H9 (cell line): ENCODE results near the gene C1orf146. TPM values are rescaled to one million over a fixed set of nuclear protein-coding genes. Genes with fewer than 3 reads are reported as not detected.

Experiments
- DNase-seq: peaks from one replicate; pipeline ENCODE4 v3.0.0-alpha.2; 2017
- H2AFZ ChIP-seq: one replicate; pipeline ENCODE4 v1.6.1; 2013; ENCODE audit warnings: mild to moderate bottlenecking, low read length, control low read depth, moderate library complexity
- H2AK5ac ChIP-seq: 2 replicates; pipeline ENCODE4 v1.6.1; 2013; ENCODE audit warnings: low read length, control low read depth, mixed read lengths; ENCODE audit not compliant: insufficient read length
- H2BK120ac ChIP-seq: one replicate; pipeline ENCODE4 v1.6.1; 2013; ENCODE audit warnings: low read depth, mild to moderate bottlenecking, low read length, control low read depth, inconsistent platforms; ENCODE audit not compliant: poor library complexity, severe bottlenecking
- H2BK12ac ChIP-seq: 2 replicates; pipeline ENCODE4 v1.6.1; 2013; ENCODE audit warnings: low read length, control low read depth, mixed read lengths, low read depth; ENCODE audit not compliant: insufficient read length
- H2BK15ac ChIP-seq: 2 replicates; pipeline ENCODE4 v1.6.1; 2013; ENCODE audit warnings: low read depth, low read length, control low read depth
- H2BK20ac ChIP-seq: one replicate; pipeline ENCODE4 v1.6.1; 2013; ENCODE audit warnings: low read depth, mild to moderate bottlenecking, low read length, control low read depth, inconsistent platforms; ENCODE audit not compliant: poor library complexity, severe bottlenecking
- H2BK5ac ChIP-seq: 2 replicates; pipeline ENCODE4 v1.6.1; 2013; ENCODE audit warnings: low read length, control low read depth, mixed read lengths; ENCODE audit not compliant: insufficient read length
- H3K14ac ChIP-seq: 2 replicates; pipeline ENCODE4 v1.6.1; 2013; ENCODE audit warnings: low read length, control low read depth; ENCODE audit not compliant: insufficient read depth
- H3K18ac ChIP-seq: 2 replicates; pipeline ENCODE4 v1.6.1; 2013; ENCODE audit warnings: low read depth, mild to moderate bottlenecking, mixed read lengths, low read length, control low read depth; ENCODE audit not compliant: insufficient read length
- H3K23ac ChIP-seq: 2 replicates; pipeline ENCODE4 v1.6.1; 2013; ENCODE audit warnings: low read length, control low read depth, mixed read lengths, low read depth; ENCODE audit not compliant: insufficient read length
- H3K23me2 ChIP-seq: 2 replicates; pipeline ENCODE4 v1.6.1; 2013; ENCODE audit warnings: low read depth, mild to moderate bottlenecking, mixed read lengths, low read length, control low read depth; ENCODE audit not compliant: insufficient read length, poor library complexity, severe bottlenecking
- H3K27ac ChIP-seq: 2 replicates; pipeline ENCODE4 v1.5.1; 2013; ENCODE audit warnings: low read length, control low read depth, mixed read lengths, low read depth; ENCODE audit not compliant: insufficient read length
- H3K27me3 ChIP-seq: 2 replicates; pipeline ENCODE4 v1.6.1; 2013; ENCODE audit warnings: low read length, control low read depth, inconsistent platforms; ENCODE audit not compliant: insufficient read depth
- H3K4ac ChIP-seq: 2 replicates; pipeline ENCODE4 v1.6.1; 2013; ENCODE audit warnings: low read depth, mild to moderate bottlenecking, control low read depth, inconsistent platforms, low read length, moderate library complexity
- H3K4me1 ChIP-seq: 2 replicates; pipeline ENCODE4 v1.6.1; 2013; ENCODE audit warnings: low read length, control low read depth, inconsistent platforms; ENCODE audit not compliant: insufficient read depth
- H3K4me2 ChIP-seq: 2 replicates; pipeline ENCODE4 v1.6.1; 2013; ENCODE audit warnings: low read length, control low read depth, mixed read lengths; ENCODE audit not compliant: insufficient read length, insufficient read depth
- H3K56ac ChIP-seq: 2 replicates; pipeline ENCODE4 v1.6.1; 2013; ENCODE audit warnings: low read depth, mild to moderate bottlenecking, mixed read lengths, low read length, control low read depth; ENCODE audit not compliant: insufficient read length
- H3K79me1 ChIP-seq: 2 replicates; pipeline ENCODE4 v1.6.1; 2013; ENCODE audit warnings: low read depth, mild to moderate bottlenecking, moderate library complexity, low read length, control low read depth, inconsistent platforms; ENCODE audit not compliant: insufficient read depth, poor library complexity, severe bottlenecking
- H3K79me2 ChIP-seq: 2 replicates; pipeline ENCODE4 v1.6.1; 2013; ENCODE audit warnings: low read length, control low read depth, inconsistent platforms; ENCODE audit not compliant: insufficient read depth
- H3K9ac ChIP-seq: 2 replicates; pipeline ENCODE4 v1.6.1; 2013; ENCODE audit warnings: low read length, control low read depth, mixed read lengths; ENCODE audit not compliant: insufficient read length; ENCODE audit errors: extremely low read depth
- H3K9me3 ChIP-seq: one replicate; pipeline ENCODE4 v1.6.1; 2013; ENCODE audit warnings: low read depth, low read length, inconsistent platforms; ENCODE audit not compliant: control insufficient read depth
- H3T11ph ChIP-seq: one replicate; pipeline ENCODE4 v1.6.1; 2013; ENCODE audit warnings: mild to moderate bottlenecking, low read length, control low read depth, inconsistent platforms
- H4K20me1 ChIP-seq: one replicate; pipeline ENCODE4 v1.6.1; 2013; ENCODE audit not compliant: control insufficient read depth, insufficient read length, insufficient read depth
- H4K5ac ChIP-seq: 2 replicates; pipeline ENCODE4 v1.6.1; 2013; ENCODE audit warnings: low read depth, mild to moderate bottlenecking, mixed read lengths, low read length, control low read depth; ENCODE audit not compliant: insufficient read length
- H4K8ac ChIP-seq: replicated peaks from 2 replicates; pipeline ENCODE4 v1.6.1; 2013; ENCODE audit warnings: low read length, control low read depth, mixed read lengths, low read depth; ENCODE audit not compliant: insufficient read length
- H4K91ac ChIP-seq: 2 replicates; pipeline ENCODE4 v1.6.1; 2013; ENCODE audit warnings: low read depth, mild to moderate bottlenecking, moderate library complexity, mixed read lengths, low read length, control low read depth; ENCODE audit not compliant: insufficient read length
- H3K27ac Mint-ChIP-seq, 3 experiments: 2 replicates in 2 of 3; 3 replicates in 1 of 3; pipeline ENCODE4 v1.8.0; 2020 to 2021; ENCODE audit warnings: mixed read lengths in 3 of 3, mild to moderate bottlenecking in 1 of 3, moderate library complexity in 1 of 3
- H3K27me3 Mint-ChIP-seq: 2 replicates; pipeline ENCODE4 v1.8.0; 2021; ENCODE audit warnings: low read depth, mild to moderate bottlenecking, moderate library complexity, mixed read lengths
- H3K36me3 Mint-ChIP-seq, 3 experiments: 2 replicates in 2 of 3; 3 replicates in 1 of 3; pipeline ENCODE4 v1.8.0; 2020 to 2021; ENCODE audit warnings: low read depth in 3 of 3, mixed read lengths in 3 of 3; ENCODE audit not compliant: insufficient read depth in 1 of 3
- H3K4me1 Mint-ChIP-seq, 2 experiments: 2 replicates each; pipeline ENCODE4 v1.8.0; 2020; ENCODE audit warnings: mixed read lengths in 2 of 2
- H3K4me3 Mint-ChIP-seq, 2 experiments: 2 replicates in 1 of 2; 3 replicates in 1 of 2; pipeline ENCODE4 v1.8.0; 2020 to 2021; ENCODE audit warnings: mild to moderate bottlenecking in 2 of 2, mixed read lengths in 2 of 2, moderate library complexity in 1 of 2
- H3K9me3 Mint-ChIP-seq, 2 experiments: 2 replicates in 1 of 2; 3 replicates in 1 of 2; pipeline ENCODE4 v1.8.0; 2020; ENCODE audit warnings: mild to moderate bottlenecking in 2 of 2, mixed read lengths in 2 of 2, moderate library complexity in 1 of 2
- WGBS: extraction: QIAGEN DNeasy Blood & Tissue Kit; methylation state at CpG from one replicate; pipeline ENCODE4 v1.1.7; 2013; ENCODE audit warnings: missing lambda C conversion rate, low lambda C conversion rate, mixed read lengths; ENCODE audit not compliant: insufficient read length; ENCODE audit errors: extremely low coverage; 5-methylcytosine and 5-hydroxymethylcytosine counted together
- total RNA-seq: library from RNA; stranded (reverse); gene quantifications from 2 replicates; pipeline ENCODE4 v1.2.1, GENCODE V29; 2021
- TF ChIP-seq, protein P1 (sequence below): fragments of 200-600 bp; sonication (generic); conservative IDR thresholded peaks from 3 replicates; pipeline ENCODE4 v1.8.0; 2021; ENCODE audit warnings: antibody characterized with exemption, mild to moderate bottlenecking

The C1orf146 gene
- total RNA-seq, 1 experiment from 2014 or later = not detected

DNA sequence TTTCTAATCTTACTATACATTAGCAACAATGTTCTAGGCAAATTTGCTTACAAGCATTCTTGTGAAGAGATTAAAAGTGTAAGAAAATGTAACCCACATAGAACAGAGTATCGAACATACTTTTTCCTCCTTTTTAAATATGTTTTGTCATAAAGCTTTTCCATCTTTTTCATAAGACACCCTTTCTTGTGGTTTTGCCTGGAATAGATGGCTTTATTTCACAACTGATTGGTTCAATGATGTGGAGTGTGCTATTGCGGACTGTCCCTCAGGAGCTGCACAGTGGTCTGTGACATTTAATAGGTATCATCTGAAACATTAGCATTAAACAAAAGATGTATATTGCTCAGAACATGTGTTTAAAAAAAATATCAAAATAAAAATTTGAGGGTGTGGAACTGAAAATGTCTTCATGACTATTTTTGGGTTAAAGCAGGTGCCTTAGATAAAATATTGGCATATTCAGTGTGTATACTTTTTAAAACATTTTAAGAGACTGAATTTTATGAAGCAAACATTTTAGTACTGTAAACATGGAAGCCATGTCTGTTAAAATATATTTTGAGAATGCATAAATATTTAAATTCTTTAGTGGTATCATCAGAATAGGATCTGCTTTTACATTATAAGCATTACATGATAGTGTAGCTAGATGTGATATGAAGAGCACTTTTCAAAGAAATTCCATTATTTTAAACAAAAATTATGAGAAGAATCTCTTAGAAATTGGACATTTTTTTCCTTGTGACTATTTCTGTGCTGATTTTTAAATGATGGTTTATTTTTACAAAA is 48.3 kb upstream of the C1orf146 start:
- H3K27me3 Mint-ChIP-seq = no peaks in the 10 kb centered on the region
- no peak overlapping the region for H3K56ac ChIP-seq

More for the DNA sequence above, 48.3 kb upstream of the C1orf146 start:
- H3K27ac ChIP-seq = no peak overlapping the region
- H2BK20ac ChIP-seq = no peak overlapping the region
- no peak overlapping the region for H3K23ac ChIP-seq
- no peak overlapping the region for H3K4ac ChIP-seq
- H3K14ac ChIP-seq = no peak overlapping the region
- no peak overlapping the region for H4K8ac ChIP-seq
- no peak overlapping the region for H2BK15ac ChIP-seq
- Mint-ChIP-seq H3K4me3 (no peak overlapping the region), H3K36me3 (no peaks in the 10 kb centered on the region), H3K4me1 (peaks cover 8% of the 10 kb centered on the region in 2 experiments; a peak in 2 of 4 replicates), H3K27ac (no peak overlapping the region), H3K9me3 (no peaks in the 10 kb centered on the region)
- H3K27me3 ChIP-seq = no peaks in the 10 kb centered on the region
- WGBS = no CpG with 5 or more reads among the region's 2 CpGs
- no peak overlapping the region for H4K91ac ChIP-seq
- no peaks in the 10 kb centered on the region for H3K79me2 ChIP-seq
- no peak overlapping the region for H3K18ac ChIP-seq
- no peak overlapping the region for H2AK5ac ChIP-seq
- no peak overlapping the region for H2AFZ ChIP-seq
- no peak overlapping the region for H2BK120ac ChIP-seq
- no peaks in the 10 kb centered on the region for H3K79me1 ChIP-seq
- no peaks in the 10 kb centered on the region for H4K20me1 ChIP-seq
- no peaks in the 10 kb centered on the region for H3K9me3 ChIP-seq
- no peak overlapping the region for H2BK5ac ChIP-seq
- TF ChIP-seq, protein P1, sequence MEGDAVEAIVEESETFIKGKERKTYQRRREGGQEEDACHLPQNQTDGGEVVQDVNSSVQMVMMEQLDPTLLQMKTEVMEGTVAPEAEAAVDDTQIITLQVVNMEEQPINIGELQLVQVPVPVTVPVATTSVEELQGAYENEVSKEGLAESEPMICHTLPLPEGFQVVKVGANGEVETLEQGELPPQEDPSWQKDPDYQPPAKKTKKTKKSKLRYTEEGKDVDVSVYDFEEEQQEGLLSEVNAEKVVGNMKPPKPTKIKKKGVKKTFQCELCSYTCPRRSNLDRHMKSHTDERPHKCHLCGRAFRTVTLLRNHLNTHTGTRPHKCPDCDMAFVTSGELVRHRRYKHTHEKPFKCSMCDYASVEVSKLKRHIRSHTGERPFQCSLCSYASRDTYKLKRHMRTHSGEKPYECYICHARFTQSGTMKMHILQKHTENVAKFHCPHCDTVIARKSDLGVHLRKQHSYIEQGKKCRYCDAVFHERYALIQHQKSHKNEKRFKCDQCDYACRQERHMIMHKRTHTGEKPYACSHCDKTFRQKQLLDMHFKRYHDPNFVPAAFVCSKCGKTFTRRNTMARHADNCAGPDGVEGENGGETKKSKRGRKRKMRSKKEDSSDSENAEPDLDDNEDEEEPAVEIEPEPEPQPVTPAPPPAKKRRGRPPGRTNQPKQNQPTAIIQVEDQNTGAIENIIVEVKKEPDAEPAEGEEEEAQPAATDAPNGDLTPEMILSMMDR = no peak
- no peak overlapping the region for H3K4me2 ChIP-seq
- DNase-seq = no peak
- H3K23me2 ChIP-seq = no peaks in the 10 kb centered on the region
- no peak overlapping the region for H4K5ac ChIP-seq
- H3T11ph ChIP-seq = no peak overlapping the region
- H3K4me1 ChIP-seq = no peaks in the 10 kb centered on the region
- H3K9ac ChIP-seq = no peak overlapping the region
- no peak overlapping the region for H2BK12ac ChIP-seq
